H9 (cell line): ENCODE measurements around the gene HNRNPLL. TPM values are rescaled to one million over a fixed set of nuclear protein-coding genes. Genes with fewer than 3 reads are reported as not detected.

Experiments
- DNase-seq: peaks from one replicate; pipeline ENCODE4 v3.0.0-alpha.2; 2017
- H2AFZ ChIP-seq: one replicate; pipeline ENCODE4 v1.6.1; 2013; ENCODE audit warnings: mild to moderate bottlenecking, low read length, control low read depth, moderate library complexity
- H2AK5ac ChIP-seq: 2 replicates; pipeline ENCODE4 v1.6.1; 2013; ENCODE audit warnings: low read length, control low read depth, mixed read lengths; ENCODE audit not compliant: insufficient read length
- H2BK120ac ChIP-seq: one replicate; pipeline ENCODE4 v1.6.1; 2013; ENCODE audit warnings: low read depth, mild to moderate bottlenecking, low read length, control low read depth, inconsistent platforms; ENCODE audit not compliant: poor library complexity, severe bottlenecking
- H2BK12ac ChIP-seq: 2 replicates; pipeline ENCODE4 v1.6.1; 2013; ENCODE audit warnings: low read length, control low read depth, mixed read lengths, low read depth; ENCODE audit not compliant: insufficient read length
- H2BK15ac ChIP-seq: 2 replicates; pipeline ENCODE4 v1.6.1; 2013; ENCODE audit warnings: low read depth, low read length, control low read depth
- H2BK20ac ChIP-seq: one replicate; pipeline ENCODE4 v1.6.1; 2013; ENCODE audit warnings: low read depth, mild to moderate bottlenecking, low read length, control low read depth, inconsistent platforms; ENCODE audit not compliant: poor library complexity, severe bottlenecking
- H2BK5ac ChIP-seq: 2 replicates; pipeline ENCODE4 v1.6.1; 2013; ENCODE audit warnings: low read length, control low read depth, mixed read lengths; ENCODE audit not compliant: insufficient read length
- H3K14ac ChIP-seq: 2 replicates; pipeline ENCODE4 v1.6.1; 2013; ENCODE audit warnings: low read length, control low read depth; ENCODE audit not compliant: insufficient read depth
- H3K18ac ChIP-seq: 2 replicates; pipeline ENCODE4 v1.6.1; 2013; ENCODE audit warnings: low read depth, mild to moderate bottlenecking, mixed read lengths, low read length, control low read depth; ENCODE audit not compliant: insufficient read length
- H3K23ac ChIP-seq: 2 replicates; pipeline ENCODE4 v1.6.1; 2013; ENCODE audit warnings: low read length, control low read depth, mixed read lengths, low read depth; ENCODE audit not compliant: insufficient read length
- H3K23me2 ChIP-seq: 2 replicates; pipeline ENCODE4 v1.6.1; 2013; ENCODE audit warnings: low read depth, mild to moderate bottlenecking, mixed read lengths, low read length, control low read depth; ENCODE audit not compliant: insufficient read length, poor library complexity, severe bottlenecking
- H3K27ac ChIP-seq: 2 replicates; pipeline ENCODE4 v1.5.1; 2013; ENCODE audit warnings: low read length, control low read depth, mixed read lengths, low read depth; ENCODE audit not compliant: insufficient read length
- H3K27me3 ChIP-seq: 2 replicates; pipeline ENCODE4 v1.6.1; 2013; ENCODE audit warnings: low read length, control low read depth, inconsistent platforms; ENCODE audit not compliant: insufficient read depth
- H3K4ac ChIP-seq: 2 replicates; pipeline ENCODE4 v1.6.1; 2013; ENCODE audit warnings: low read depth, mild to moderate bottlenecking, control low read depth, inconsistent platforms, low read length, moderate library complexity
- H3K4me1 ChIP-seq: 2 replicates; pipeline ENCODE4 v1.6.1; 2013; ENCODE audit warnings: low read length, control low read depth, inconsistent platforms; ENCODE audit not compliant: insufficient read depth
- H3K4me2 ChIP-seq: 2 replicates; pipeline ENCODE4 v1.6.1; 2013; ENCODE audit warnings: low read length, control low read depth, mixed read lengths; ENCODE audit not compliant: insufficient read length, insufficient read depth
- H3K56ac ChIP-seq: 2 replicates; pipeline ENCODE4 v1.6.1; 2013; ENCODE audit warnings: low read depth, mild to moderate bottlenecking, mixed read lengths, low read length, control low read depth; ENCODE audit not compliant: insufficient read length
- H3K79me1 ChIP-seq: 2 replicates; pipeline ENCODE4 v1.6.1; 2013; ENCODE audit warnings: low read depth, mild to moderate bottlenecking, moderate library complexity, low read length, control low read depth, inconsistent platforms; ENCODE audit not compliant: insufficient read depth, poor library complexity, severe bottlenecking
- H3K79me2 ChIP-seq: 2 replicates; pipeline ENCODE4 v1.6.1; 2013; ENCODE audit warnings: low read length, control low read depth, inconsistent platforms; ENCODE audit not compliant: insufficient read depth
- H3K9ac ChIP-seq: 2 replicates; pipeline ENCODE4 v1.6.1; 2013; ENCODE audit warnings: low read length, control low read depth, mixed read lengths; ENCODE audit not compliant: insufficient read length; ENCODE audit errors: extremely low read depth
- H3K9me3 ChIP-seq: one replicate; pipeline ENCODE4 v1.6.1; 2013; ENCODE audit warnings: low read depth, low read length, inconsistent platforms; ENCODE audit not compliant: control insufficient read depth
- H3T11ph ChIP-seq: one replicate; pipeline ENCODE4 v1.6.1; 2013; ENCODE audit warnings: mild to moderate bottlenecking, low read length, control low read depth, inconsistent platforms
- H4K20me1 ChIP-seq: one replicate; pipeline ENCODE4 v1.6.1; 2013; ENCODE audit not compliant: control insufficient read depth, insufficient read length, insufficient read depth
- H4K5ac ChIP-seq: 2 replicates; pipeline ENCODE4 v1.6.1; 2013; ENCODE audit warnings: low read depth, mild to moderate bottlenecking, mixed read lengths, low read length, control low read depth; ENCODE audit not compliant: insufficient read length
- H4K8ac ChIP-seq: replicated peaks from 2 replicates; pipeline ENCODE4 v1.6.1; 2013; ENCODE audit warnings: low read length, control low read depth, mixed read lengths, low read depth; ENCODE audit not compliant: insufficient read length
- H4K91ac ChIP-seq: 2 replicates; pipeline ENCODE4 v1.6.1; 2013; ENCODE audit warnings: low read depth, mild to moderate bottlenecking, moderate library complexity, mixed read lengths, low read length, control low read depth; ENCODE audit not compliant: insufficient read length
- H3K27ac Mint-ChIP-seq, 3 experiments: 2 replicates in 2 of 3; 3 replicates in 1 of 3; pipeline ENCODE4 v1.8.0; 2020 to 2021; ENCODE audit warnings: mixed read lengths in 3 of 3, mild to moderate bottlenecking in 1 of 3, moderate library complexity in 1 of 3
- H3K27me3 Mint-ChIP-seq: 2 replicates; pipeline ENCODE4 v1.8.0; 2021; ENCODE audit warnings: low read depth, mild to moderate bottlenecking, moderate library complexity, mixed read lengths
- H3K36me3 Mint-ChIP-seq, 3 experiments: 2 replicates in 2 of 3; 3 replicates in 1 of 3; pipeline ENCODE4 v1.8.0; 2020 to 2021; ENCODE audit warnings: low read depth in 3 of 3, mixed read lengths in 3 of 3; ENCODE audit not compliant: insufficient read depth in 1 of 3
- H3K4me1 Mint-ChIP-seq, 2 experiments: 2 replicates each; pipeline ENCODE4 v1.8.0; 2020; ENCODE audit warnings: mixed read lengths in 2 of 2
- H3K4me3 Mint-ChIP-seq, 2 experiments: 2 replicates in 1 of 2; 3 replicates in 1 of 2; pipeline ENCODE4 v1.8.0; 2020 to 2021; ENCODE audit warnings: mild to moderate bottlenecking in 2 of 2, mixed read lengths in 2 of 2, moderate library complexity in 1 of 2
- H3K9me3 Mint-ChIP-seq, 2 experiments: 2 replicates in 1 of 2; 3 replicates in 1 of 2; pipeline ENCODE4 v1.8.0; 2020; ENCODE audit warnings: mild to moderate bottlenecking in 2 of 2, mixed read lengths in 2 of 2, moderate library complexity in 1 of 2
- CTCF ChIP-seq: fragments of 200-600 bp; sonication (generic); conservative IDR thresholded peaks from 3 replicates; pipeline ENCODE4 v1.8.0; 2021; ENCODE audit warnings: antibody characterized with exemption, mild to moderate bottlenecking
- WGBS: extraction: QIAGEN DNeasy Blood & Tissue Kit; methylation state at CpG from one replicate; pipeline ENCODE4 v1.1.7; 2013; ENCODE audit warnings: missing lambda C conversion rate, low lambda C conversion rate, mixed read lengths; ENCODE audit not compliant: insufficient read length; ENCODE audit errors: extremely low coverage; 5-methylcytosine and 5-hydroxymethylcytosine counted together
- total RNA-seq: library from RNA; stranded (reverse); gene quantifications from 2 replicates; pipeline ENCODE4 v1.2.1, GENCODE V29; 2021

The HNRNPLL gene
- total RNA-seq, 1 experiment from 2014 or later: 52.3 TPM

DNA sequence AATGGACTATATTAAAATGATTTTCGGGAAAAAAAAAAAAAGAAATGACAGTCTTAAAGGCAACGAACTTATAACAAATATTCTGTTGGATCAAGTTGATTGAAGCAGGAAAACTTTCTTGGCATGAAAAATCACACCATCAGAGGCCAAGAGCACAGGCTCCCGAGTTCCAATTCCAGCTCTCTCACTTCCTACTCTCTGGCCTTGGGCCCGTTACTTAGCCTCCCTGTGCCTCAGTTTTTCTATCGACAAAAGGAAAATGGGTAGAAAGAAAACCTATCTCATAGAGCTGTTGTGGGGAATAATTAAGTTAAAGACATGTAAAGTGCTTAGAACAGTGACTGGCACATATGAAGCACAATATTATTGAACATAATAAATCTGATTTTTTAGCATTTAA lies 74.2 kb downstream of the HNRNPLL start:
- Histone ChIP-seq H3K79me1 (no peaks in the 10 kb centered on the region), H2AFZ (no peak overlapping the region), H4K5ac (no peak overlapping the region), H3T11ph (no peak overlapping the region), H3K4me1 (0 out of 2 replicates have a peak, but pooled peaks cover 3% of the 10 kb centered on the region), H2BK12ac (no peak overlapping the region), H3K4me2 (peak overlapping the region; percentile 60), H4K20me1 (no peaks in the 10 kb centered on the region), H2BK120ac (no peak overlapping the region), H3K9me3 (no peaks in the 10 kb centered on the region), H3K23ac (no peak overlapping the region), H2BK15ac (no peak overlapping the region), H2AK5ac (no peak overlapping the region), H3K27ac (no peak overlapping the region), H2BK5ac (no peak overlapping the region), H3K27me3 (no peaks in the 10 kb centered on the region), H4K91ac (no peak overlapping the region), H2BK20ac (no peak overlapping the region), H3K56ac (no peak overlapping the region), H4K8ac (no peak overlapping the region), H3K4ac (no peak overlapping the region), H3K79me2 (no peaks in the 10 kb centered on the region), H3K9ac (no peak overlapping the region), H3K18ac (no peak overlapping the region), H3K23me2 (no peaks in the 10 kb centered on the region), H3K14ac (no peak overlapping the region)
- WGBS: no CpG with 5 or more reads among the region's 5 CpGs
- no peak for TF ChIP-seq CTCF
- Mint-ChIP-seq H3K27me3 (peaks cover 11% of the 10 kb centered on the region), H3K9me3 (no peaks in the 10 kb centered on the region), H3K4me3 (no peak overlapping the region; a peak in 1 of 5 replicates), H3K36me3 (no peaks in the 10 kb centered on the region), H3K27ac (no peak overlapping the region), H3K4me1 (peaks cover 12 to 15% of the 10 kb centered on the region in 2 experiments)
- no peak for DNase-seq
